Measurements from ENCODE around the gene ALOXE3. TPM values are rescaled to one million over a fixed set of nuclear protein-coding genes. Genes with fewer than 3 reads are reported as not detected.

The ALOXE3 gene
- total and polyA plus RNA-seq, 2 of the 8 experiments (the other 6 are each of a cell fraction or from before 2014, with no cell fraction given), result 0.26 TPM; not detected in 1

GRCh38 chr17:8156246-8156992, 38.1 kb upstream of the ALOXE3 start:
- Histone ChIP-seq H3K79me2 (ENCODE audit: control insufficient read depth in 1 of 2, insufficient read depth in 2 of 2, low read length in 2 of 2) (peaks cover 0 to 5% of the 10 kb centered on the region in 2 experiments; a peak in 2 of 4 replicates), H3K36me3 (ENCODE audit: control insufficient read depth in 2 of 4, insufficient read depth in 4 of 4, low read length in 3 of 4) (peaks cover 0 to 10% (median 5%) of the 10 kb centered on the region in 4 experiments; a peak in 6 of 8 replicates), H3K14ac (ENCODE audit: insufficient read length) (no peak overlapping the region), H2BK12ac (ENCODE audit: low read depth, low read length) (peak overlapping the region; percentile 91; the same call in 1 of the 2 replicates), H4K5ac (ENCODE audit: insufficient read length, low read depth, low read length) (peak overlapping the region; percentile 63), H2BK15ac (ENCODE audit: low read length) (0 out of 2 replicates have a peak overlapping the region, but pooled peaks have one; percentile 61), H3K27me3 (replicated peaks in 1 of 4; ENCODE audit: control insufficient read depth in 3 of 4, extremely low read depth in 1 of 4, insufficient read depth in 3 of 4, low read length in 3 of 4) (no peaks in the 10 kb centered on the region), H3K4me1 (replicated peaks in 1 of 4; ENCODE audit: control insufficient read depth in 3 of 4, insufficient read depth in 4 of 4, low read length in 3 of 4) (peaks cover 12 to 35% (median 20%) of the 10 kb centered on the region in 4 experiments), H2AK5ac (ENCODE audit: low read depth, low read length) (peak overlapping the region; percentile 93; the same call in 1 of the 2 replicates), H2BK120ac (replicated peaks; ENCODE audit: low read depth, low read length) (no peak overlapping the region), H3K79me1 (ENCODE audit: low read depth, low read length) (0 out of 2 replicates have a peak, but pooled peaks cover 4% of the 10 kb centered on the region), H3K4me3 (ENCODE audit: extremely low read depth in 1 of 4, insufficient read depth in 2 of 4, low read depth in 3 of 4, low read length in 4 of 4) (peak overlapping the region; percentile 76 to 93 (median 85)), H3K23ac (ENCODE audit: insufficient read length) (no peak overlapping the region), H4K8ac (ENCODE audit: extremely low read depth, insufficient read depth, low read length) (peak overlapping the region; percentile 96), H3K27ac (ENCODE audit: low read depth, low read length) (peak overlapping the region; percentile 89), H3K56ac (replicated peaks; ENCODE audit: insufficient read length, low read depth, low read length) (peak overlapping the region; percentile 17), H3K9ac (replicated peaks in 1 of 4; ENCODE audit: extremely low read depth in 1 of 4, low read depth in 3 of 4, low read length in 3 of 4) (peak overlapping the region; percentile 65 to 98 (median 88)), H4K20me1 (replicated peaks in 1 of 2; ENCODE audit: control insufficient read depth in 1 of 2, insufficient read depth in 2 of 2, low read length in 2 of 2) (peaks cover 2 to 4% of the 10 kb centered on the region in 2 experiments), H3K4ac (replicated peaks; ENCODE audit: insufficient read length, low read depth, low read length) (peak overlapping the region; percentile 59), H2AFZ (ENCODE audit: low read length) (no peak overlapping the region), H2BK20ac (ENCODE audit: low read length) (no peak overlapping the region), H3K23me2 (ENCODE audit: low read depth, low read length) (peaks cover 17% of the 10 kb centered on the region), H3K18ac (ENCODE audit: extremely low read depth, low read length) (peak overlapping the region; percentile 32), H3K4me2 (ENCODE audit: insufficient read depth in 1 of 2, low read depth in 2 of 2, low read length in 2 of 2) (peak overlapping the region; percentile 96 to 100), H2BK5ac (ENCODE audit: low read depth, low read length) (peak overlapping the region; percentile 94), H3K9me3 (ENCODE audit: insufficient read depth in 2 of 2, low read depth in 1 of 2, low read length in 1 of 2) (no peaks in the 10 kb centered on the region), H4K91ac (replicated peaks; ENCODE audit: insufficient read length, low read length) (no peak overlapping the region)
- 1% methylated on average over 59 of the region's 59 CpGs; no CpG with 5 or more reads in 1 of the 2 experiments for WGBS, 2 experiments (ENCODE audit: extremely low coverage in 1 of 2, insufficient coverage in 1 of 2, insufficient read length in 1 of 2, insufficient replicate concordance in 2 of 2, low coverage in 1 of 2, low lambda C conversion rate in 2 of 2, missing lambda C conversion rate in 1 of 2)
- ChIA-PET CTCF (ENCODE audit: partially characterized antibody) (interaction anchor here (0.6 to 10.3 kb wide), 7 partner anchors 13 to 186 kb away, joined by 3 to 133 read pairs (median 4); partner anchors contain the start of genes ALOXE3 and AURKB), POLR2A (ENCODE audit: partially characterized antibody) (interaction anchor here (0.6 to 15.7 kb wide), 17 partner anchors 10 to 497 kb away, joined by 3 to 289 read pairs (median 5); partner anchors contain the start of genes ALOXE3, BORCS6, CTC1 and HES7)
- peak; percentile 99 to 100 for DNase-seq (ENCODE audit: low read depth in 1 of 2, low spot score in 2 of 2)
- FAIRE-seq, result peak; percentile 97
- TF ChIP-seq RNF2 (IDR thresholded peaks at IDR 0.05; ENCODE audit: borderline replicate concordance, low read depth, low read length, missing control alignments, poor library complexity, severe bottlenecking) (no peak), POLR2A (IDR thresholded peaks at IDR 0.05; ENCODE audit: control extremely low read depth in 1 of 2, low read depth in 2 of 2, low read length in 2 of 2) (peak; percentile 54 to 69), SIN3A (conservative IDR thresholded peaks at IDR 0.05 in 1 of 2, IDR thresholded peaks at IDR 0.05 in 1 of 2; ENCODE audit: low read depth in 1 of 2, low read length in 2 of 2) (peak; percentile 34 to 55; a peak in 2 of 4 replicates), GABPA (IDR thresholded peaks at IDR 0.05; ENCODE audit: borderline replicate concordance, insufficient read depth, low read length) (no peak), TAF7 (optimal IDR thresholded peaks at IDR 0.05; ENCODE audit: borderline replicate concordance, low read depth, low read length) (peak; percentile 71), RAD21 (IDR thresholded peaks at IDR 0.05 in 1 of 2, conservative IDR thresholded peaks at IDR 0.05 in 1 of 2; ENCODE audit: low read depth in 2 of 2, low read length in 2 of 2) (peak in 1 of 2 experiments; percentile 23; a peak in 1 of 4 replicates), EGR1 (IDR thresholded peaks at IDR 0.05; ENCODE audit: borderline replicate concordance, low read depth, low read length) (peak; percentile 95), ZNF274 (IDR thresholded peaks at IDR 0.05; ENCODE audit: borderline replicate concordance, extremely low read depth, low read length) (no peak), SIX5 (IDR thresholded peaks at IDR 0.05; ENCODE audit: low read depth, low read length) (no peak), HDAC6 (IDR thresholded peaks at IDR 0.05; ENCODE audit: low read depth, low read length) (no peak)

All from H1 (cell line).